Osteoblast (primary cell): ENCODE data around the gene ZDHHC18. TPM values are rescaled to one million over a fixed set of nuclear protein-coding genes. Genes with fewer than 3 reads are reported as not detected.
A peak's percentile ranks its signal among the peaks of the same experiment; 100 is the strongest.

ENCODE experiments used
- DNase-seq: peaks from one replicate; pipeline ENCODE4 v3.0.0; 2011; ENCODE audit warnings: low spot score, mixed read lengths; ENCODE audit not compliant: insufficient read length; ENCODE audit errors: missing footprints
- H2AFZ ChIP-seq: 2 replicates; pipeline ENCODE4 v1.6.0; 2011; ENCODE audit warnings: mild to moderate bottlenecking, low read length
- H3K27ac ChIP-seq: 2 replicates; pipeline ENCODE4 v1.5.1; 2011; ENCODE audit warnings: mild to moderate bottlenecking, low read depth, low read length, moderate library complexity
- H3K27me3 ChIP-seq: 2 replicates; pipeline ENCODE4 v1.6.0; 2012; ENCODE audit warnings: mild to moderate bottlenecking, control low read depth, inconsistent platforms, low read length, moderate library complexity; ENCODE audit not compliant: insufficient read depth
- H3K36me3 ChIP-seq: 2 replicates; pipeline ENCODE4 v1.5.1; 2011; ENCODE audit warnings: mild to moderate bottlenecking, low read length, control low read depth, moderate library complexity; ENCODE audit not compliant: insufficient read depth
- H3K4me1 ChIP-seq: 2 replicates; pipeline ENCODE4 v1.5.1; 2011; ENCODE audit warnings: mild to moderate bottlenecking, low read length, control low read depth, moderate library complexity; ENCODE audit not compliant: insufficient read depth
- H3K4me2 ChIP-seq: 2 replicates; pipeline ENCODE4 v1.6.0; 2011; ENCODE audit warnings: mild to moderate bottlenecking, low read length; ENCODE audit not compliant: insufficient read depth
- H3K4me3 ChIP-seq: fragments of 200-600 bp; sonication (generic); 3 replicates; pipeline ENCODE4 v1.5.1; 2012; ENCODE audit warnings: mild to moderate bottlenecking, low read length, inconsistent platforms; ENCODE audit not compliant: insufficient read depth
- H3K79me2 ChIP-seq: 2 replicates; pipeline ENCODE4 v1.6.0; 2012; ENCODE audit warnings: mild to moderate bottlenecking, low read length, control low read depth, inconsistent platforms; ENCODE audit not compliant: insufficient read depth
- H3K9me3 ChIP-seq: 2 replicates; pipeline ENCODE4 v1.5.1; 2011; ENCODE audit warnings: low read depth, low read length, control low read depth
- H4K20me1 ChIP-seq: 2 replicates; pipeline ENCODE4 v1.6.0; 2012; ENCODE audit warnings: mild to moderate bottlenecking, low read length, control low read depth; ENCODE audit not compliant: insufficient read depth
- total RNA-seq: library from RNA; depleted of rRNA; stranded (reverse); fragments of >200 nt; gene quantifications from 2 replicates; pipeline ENCODE4 v1.2.3, GENCODE V29; 2012
- TF ChIP-seq, protein P1 (sequence below): IDR thresholded peaks from 2 replicates; pipeline ENCODE4 v1.5.1; 2011; ENCODE audit warnings: mild to moderate bottlenecking, low read depth, low read length, moderate library complexity; ENCODE audit errors: extremely low read depth

ZDHHC18 gene
- total RNA-seq, 1 donor = 7.6 TPM

DNA sequence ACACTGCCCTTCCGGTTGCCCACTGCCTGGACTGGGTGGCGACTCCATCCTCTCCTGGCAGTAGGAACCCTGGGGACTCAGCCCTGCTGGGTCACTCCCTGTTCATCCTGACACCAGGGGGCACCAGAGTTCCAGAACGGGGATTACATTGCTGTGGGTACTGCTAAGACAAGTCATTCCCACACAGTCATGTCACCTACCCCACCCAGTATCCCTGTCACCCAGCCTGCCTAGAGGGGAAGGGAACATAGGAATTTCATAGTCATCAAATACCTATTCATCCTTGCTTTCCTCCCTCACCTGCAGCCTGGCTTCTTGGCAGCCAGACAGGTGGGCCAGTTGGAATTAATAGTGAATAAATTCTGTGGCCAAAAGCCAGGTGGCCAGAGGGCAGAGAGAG lies 26.7 kb downstream of the ZDHHC18 start:
- H4K20me1 ChIP-seq = peaks cover 22% of the 10 kb centered on the region
- peak; percentile 99 for DNase-seq
- TF ChIP-seq, protein P1, sequence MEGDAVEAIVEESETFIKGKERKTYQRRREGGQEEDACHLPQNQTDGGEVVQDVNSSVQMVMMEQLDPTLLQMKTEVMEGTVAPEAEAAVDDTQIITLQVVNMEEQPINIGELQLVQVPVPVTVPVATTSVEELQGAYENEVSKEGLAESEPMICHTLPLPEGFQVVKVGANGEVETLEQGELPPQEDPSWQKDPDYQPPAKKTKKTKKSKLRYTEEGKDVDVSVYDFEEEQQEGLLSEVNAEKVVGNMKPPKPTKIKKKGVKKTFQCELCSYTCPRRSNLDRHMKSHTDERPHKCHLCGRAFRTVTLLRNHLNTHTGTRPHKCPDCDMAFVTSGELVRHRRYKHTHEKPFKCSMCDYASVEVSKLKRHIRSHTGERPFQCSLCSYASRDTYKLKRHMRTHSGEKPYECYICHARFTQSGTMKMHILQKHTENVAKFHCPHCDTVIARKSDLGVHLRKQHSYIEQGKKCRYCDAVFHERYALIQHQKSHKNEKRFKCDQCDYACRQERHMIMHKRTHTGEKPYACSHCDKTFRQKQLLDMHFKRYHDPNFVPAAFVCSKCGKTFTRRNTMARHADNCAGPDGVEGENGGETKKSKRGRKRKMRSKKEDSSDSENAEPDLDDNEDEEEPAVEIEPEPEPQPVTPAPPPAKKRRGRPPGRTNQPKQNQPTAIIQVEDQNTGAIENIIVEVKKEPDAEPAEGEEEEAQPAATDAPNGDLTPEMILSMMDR = peak; percentile 92
- H2AFZ ChIP-seq = no peak overlapping the region
- peaks cover 58% of the 10 kb centered on the region for H3K36me3 ChIP-seq
- H3K79me2 ChIP-seq = no peaks in the 10 kb centered on the region
- no peaks in the 10 kb centered on the region for H3K9me3 ChIP-seq
- H3K27me3 ChIP-seq = no peaks in the 10 kb centered on the region
- H3K27ac ChIP-seq = peak overlapping the region; percentile 54
- H3K4me2 ChIP-seq = no peak overlapping the region
- H3K4me3 ChIP-seq = no peak overlapping the region
- peaks cover 20% of the 10 kb centered on the region for H3K4me1 ChIP-seq

- Histone ChIP-seq H2AFZ (no peak overlapping the region), H3K36me3 (peaks cover 54% of the 10 kb centered on the region), H3K9me3 (no peaks in the 10 kb centered on the region), H3K79me2 (no peaks in the 10 kb centered on the region), H3K27ac (peak overlapping the region; percentile 54), H3K4me3 (no peak overlapping the region), H4K20me1 (peaks cover 22% of the 10 kb centered on the region), H3K27me3 (no peaks in the 10 kb centered on the region), H3K4me1 (peaks cover 16% of the 10 kb centered on the region), H3K4me2 (no peak overlapping the region)
- no peak for DNase-seq
- TF ChIP-seq, protein P1 = no peak
Measured at GRCh38 chr1:26853600-26853999, 27.1 kb downstream of the ZDHHC18 start.

- no peak overlapping the region for H3K27ac ChIP-seq
- TF ChIP-seq, protein P1 = no peak
- no peaks in the 10 kb centered on the region for H3K79me2 ChIP-seq
- no peak for DNase-seq
- peaks cover 3% of the 10 kb centered on the region for H3K4me1 ChIP-seq
- peaks cover 14% of the 10 kb centered on the region for H4K20me1 ChIP-seq
- no peak overlapping the region for H3K4me2 ChIP-seq
- H3K4me3 ChIP-seq = no peak overlapping the region
- no peaks in the 10 kb centered on the region for H3K9me3 ChIP-seq
- no peak overlapping the region for H2AFZ ChIP-seq
- peaks cover 52% of the 10 kb centered on the region for H3K36me3 ChIP-seq
- H3K27me3 ChIP-seq = no peaks in the 10 kb centered on the region
Measured at GRCh38 chr1:26854906-26855305, 28.4 kb downstream of the ZDHHC18 start.

DNA sequence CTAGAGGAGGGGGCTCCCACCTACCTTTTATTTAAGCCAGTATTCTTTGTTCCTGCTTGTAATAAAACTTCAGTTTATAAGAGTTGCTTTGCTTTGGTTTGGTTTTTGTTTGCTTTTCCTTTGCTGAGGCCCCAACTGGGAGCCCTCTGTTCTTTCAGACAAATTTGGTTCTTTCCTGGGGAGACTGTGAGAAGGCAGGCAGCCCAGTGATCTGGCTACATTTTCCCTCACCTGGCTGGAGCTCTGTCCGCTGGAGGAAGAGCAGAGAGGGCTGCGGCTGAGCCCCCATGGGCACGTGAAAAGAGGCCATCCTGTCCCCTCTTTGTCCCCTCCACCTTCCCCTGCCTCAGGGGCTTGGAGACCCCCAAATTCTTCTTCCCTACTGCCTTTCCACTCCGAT lies 29.1 kb downstream of the ZDHHC18 start:
- no peak for DNase-seq
- peaks cover 13% of the 10 kb centered on the region for H4K20me1 ChIP-seq
- no peak overlapping the region for H3K27ac ChIP-seq
- no peaks in the 10 kb centered on the region for H3K9me3 ChIP-seq
- TF ChIP-seq, protein P1 = no peak
- H3K79me2 ChIP-seq = no peaks in the 10 kb centered on the region
- H2AFZ ChIP-seq = no peak overlapping the region
- no peaks in the 10 kb centered on the region for H3K27me3 ChIP-seq
- no peak overlapping the region for H3K4me3 ChIP-seq
- peaks cover 44% of the 10 kb centered on the region for H3K36me3 ChIP-seq
- H3K4me1 ChIP-seq = peaks cover 3% of the 10 kb centered on the region
- no peak overlapping the region for H3K4me2 ChIP-seq
